Erythroblast (primary cell): ENCODE measurements around the gene ATRNL1.

ENCODE experiments used
- GATA1 ChIP-seq: IDR thresholded peaks from 2 replicates; pipeline ENCODE4 v1.6.1; 2011; ENCODE audit warnings: low read depth, mild to moderate bottlenecking, control low read depth, low read length, moderate library complexity
- POLR2A ChIP-seq: IDR thresholded peaks from 2 replicates; pipeline ENCODE4 v1.6.1; 2011; ENCODE audit warnings: mild to moderate bottlenecking, low read length

DNA sequence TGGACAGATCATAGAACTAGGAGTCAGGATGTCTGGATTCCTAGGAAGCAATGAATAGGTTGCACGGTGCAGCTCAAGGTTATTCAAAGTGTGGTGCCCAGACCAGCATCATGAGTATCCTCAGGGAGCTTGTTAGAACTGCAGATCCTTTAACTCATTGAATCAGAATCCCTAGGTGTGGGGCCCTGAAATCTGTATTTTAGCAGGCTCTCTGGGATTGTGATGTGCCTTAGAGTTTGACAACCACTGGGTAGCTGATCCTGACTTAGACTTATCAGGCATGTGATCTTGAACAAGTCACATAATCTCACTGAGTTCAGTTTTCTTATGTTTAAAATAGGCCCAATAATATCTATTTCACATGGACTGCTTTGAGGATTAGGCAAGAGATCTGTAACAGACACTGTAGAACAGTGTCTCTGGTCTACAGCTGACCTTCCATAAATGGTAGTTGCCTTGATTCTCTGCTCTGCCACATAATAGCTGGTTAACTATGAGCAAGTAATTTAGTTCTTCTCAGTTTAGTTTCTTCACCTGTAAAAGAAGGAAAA lies 46.4 kb upstream of the ATRNL1 start:
- TF ChIP-seq POLR2A = no peak
- TF ChIP-seq GATA1 = no peak
